ENCODE measurements around the gene MMP28.
A peak's percentile ranks its signal among the peaks of the same experiment; 100 is the strongest.
"Not testable (repeated sequence)": the region's sequence is repeated elsewhere in the genome, so short reads cannot be mapped to it uniquely, and the experiment has no call there.

MMP28 gene

DNA sequence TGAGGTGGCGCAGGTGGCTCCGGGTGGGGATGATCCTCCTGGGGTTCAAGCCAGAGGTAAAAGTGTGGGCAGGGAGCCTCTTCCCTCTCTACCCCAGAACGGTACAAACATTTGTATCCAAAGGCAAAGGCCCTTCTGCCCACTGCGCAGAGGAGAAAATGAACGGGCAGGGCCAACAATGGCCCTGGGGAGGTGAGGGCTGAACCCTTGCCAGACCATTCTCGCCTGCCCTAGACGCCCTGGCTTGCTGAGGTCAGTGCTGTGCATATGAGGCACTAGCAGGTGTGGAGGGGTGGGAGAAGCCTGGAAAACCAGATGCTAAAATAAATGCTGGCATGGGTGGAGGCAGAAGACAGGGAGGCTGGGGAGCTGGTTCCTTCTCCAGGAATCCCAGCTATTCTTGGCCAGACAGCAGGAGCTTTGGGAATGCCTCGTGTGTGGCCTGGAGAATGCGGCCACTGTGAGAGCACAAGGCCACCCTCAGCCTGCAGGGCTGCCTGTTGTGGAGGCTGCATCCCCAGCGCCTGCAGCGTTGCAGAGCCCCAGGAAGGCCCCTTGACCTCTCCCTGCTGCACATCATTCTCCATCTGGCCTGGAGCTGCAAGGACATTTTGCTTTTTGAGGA is 30.2 kb downstream of the MMP28 start:
- no peak for DNase-seq

- DNase-seq = peak; percentile 96
Measured at GRCh38 chr17:35764123-35764991, 31.1 kb downstream of the MMP28 start.

DNA sequence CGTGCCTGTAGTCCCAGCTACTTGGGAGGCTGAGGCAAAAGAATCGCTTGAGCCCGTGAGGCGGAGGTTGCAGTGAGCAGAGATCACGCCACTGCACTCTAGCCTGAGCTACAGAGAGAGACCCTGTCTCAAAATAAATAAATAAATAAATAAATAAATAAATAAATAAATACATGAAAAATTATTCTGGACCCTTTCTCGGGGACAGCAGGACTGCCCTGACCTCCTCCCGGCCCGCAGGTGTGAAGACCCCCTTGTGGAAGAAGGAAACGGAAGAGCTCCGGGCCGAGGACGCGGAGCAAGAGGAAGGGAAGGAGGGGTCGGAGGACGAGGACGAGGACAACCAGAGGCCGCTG is 31.7 kb downstream of the MMP28 start:
- no peak for DNase-seq

- DNase-seq = no peak
Measured at GRCh38 chr17:35761601-35762000, 33.8 kb downstream of the MMP28 start.

GRCh38 chr17:35760587-35760986 is 34.9 kb downstream of the MMP28 start, which contains the start of gene C17orf50:
Gene C17orf50, plus strand, starts transcription at chr17:35760887. Its CDS starts 55 bp downstream, at chr17:35760942.
- DNase-seq = no peak

GRCh38 chr17:35757243-35757642 is 38.2 kb downstream of the MMP28 start:
- no peak for DNase-seq

- DNase-seq = no peak
Measured at GRCh38 chr17:35752945-35753764, 42.3 kb downstream of the MMP28 start, which contains the start of gene GAS2L2. Gene GAS2L2, minus strand, starts transcription at chr17:35753239. Its CDS starts 389 bp downstream, at chr17:35752850.

- no peak for DNase-seq
Measured at GRCh38 chr17:35752471-35752870, 43.0 kb downstream of the MMP28 start.

GRCh38 chr17:35751541-35751940 is 43.9 kb downstream of the MMP28 start:
- DNase-seq = not testable (repeated sequence)

DNA sequence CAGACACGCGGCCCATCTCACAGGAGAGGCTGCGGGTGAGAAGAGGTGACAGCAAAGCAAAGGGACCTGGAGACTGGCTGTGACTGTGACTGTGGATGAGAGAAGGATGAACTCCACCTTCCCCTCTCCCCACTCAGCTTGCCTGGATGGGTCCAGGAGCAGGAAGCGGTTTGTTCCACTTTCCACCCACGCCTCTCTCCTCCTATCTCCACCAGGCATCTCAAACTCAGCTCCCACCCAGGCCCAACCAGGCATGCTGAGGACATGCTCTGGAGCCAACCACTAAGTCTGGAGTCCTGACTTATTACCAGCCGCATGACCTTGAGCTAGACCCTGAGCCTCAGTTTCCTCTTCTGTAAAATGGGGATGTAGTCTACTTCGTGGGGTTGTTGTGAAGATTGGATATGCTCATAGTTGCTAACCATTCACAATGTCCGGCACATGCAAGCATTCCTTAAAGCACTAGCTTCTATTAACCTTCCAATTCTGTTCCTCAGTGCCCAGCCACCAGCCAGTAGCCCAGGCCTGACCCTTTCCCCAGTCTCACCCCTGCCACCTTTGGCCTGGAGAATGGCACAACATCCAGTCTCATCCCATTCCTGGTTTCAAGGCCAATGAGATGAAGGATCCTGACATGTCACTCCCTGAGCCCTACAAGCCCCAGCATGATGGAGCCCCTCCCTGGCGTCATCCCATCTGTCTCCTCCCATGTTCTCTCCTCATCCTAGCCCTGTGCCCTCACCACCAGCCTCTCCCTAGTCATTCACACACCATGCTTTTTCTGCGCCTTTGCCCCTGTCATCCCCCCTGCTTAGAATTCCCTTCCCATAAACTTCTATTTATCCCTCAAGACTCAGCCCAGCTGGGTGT is 44.7 kb downstream of the MMP28 start:
- DNase-seq = no peak

- DNase-seq = no peak
Measured at GRCh38 chr17:35749560-35750412, 45.7 kb downstream of the MMP28 start.

DNA sequence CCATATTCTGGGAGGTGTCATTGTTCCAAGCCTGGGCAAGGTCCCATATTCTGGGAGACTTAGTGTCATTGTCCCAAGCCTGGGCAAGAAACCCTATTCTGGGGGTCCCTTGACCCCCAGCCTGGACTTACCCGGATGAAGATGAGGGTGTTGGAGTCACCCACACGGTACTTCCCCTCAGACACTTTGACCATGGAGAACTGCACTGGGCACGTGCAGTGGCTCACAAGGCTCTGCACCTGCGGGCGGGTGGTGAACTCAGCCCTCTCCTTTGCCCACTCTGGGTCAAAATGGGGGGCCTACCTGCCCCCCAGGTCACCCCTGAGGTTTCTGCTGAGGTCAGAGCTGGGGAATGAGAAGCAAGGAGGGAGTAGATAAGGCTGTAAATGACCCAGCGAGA is 46.5 kb downstream of the MMP28 start:
- no peak for DNase-seq

DNA sequence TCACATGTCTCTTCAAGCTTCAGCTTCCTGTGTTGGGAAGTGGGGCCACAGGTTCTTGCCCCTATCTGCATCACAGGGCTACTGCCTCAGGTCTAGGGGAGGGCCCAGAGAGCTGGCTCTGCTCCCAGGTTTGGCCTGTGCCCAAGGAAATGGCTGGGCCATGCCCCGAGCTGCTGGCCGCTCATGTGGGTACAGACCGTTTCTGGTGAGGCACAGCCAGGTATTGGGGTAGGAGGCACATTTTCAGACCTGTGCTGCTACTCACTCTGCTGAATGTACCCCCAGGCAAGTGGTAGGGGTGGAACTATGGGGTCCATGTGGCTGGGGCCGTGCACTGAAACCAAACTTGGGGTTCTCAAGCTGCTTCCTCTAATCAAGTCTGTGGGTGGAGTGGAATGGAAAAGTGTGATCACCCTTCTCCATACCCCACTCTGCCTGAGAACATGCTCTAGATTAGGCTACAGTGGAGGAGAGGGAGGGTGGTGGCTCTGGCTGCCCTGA is 47.0 kb downstream of the MMP28 start:
- DNase-seq = no peak

DNA sequence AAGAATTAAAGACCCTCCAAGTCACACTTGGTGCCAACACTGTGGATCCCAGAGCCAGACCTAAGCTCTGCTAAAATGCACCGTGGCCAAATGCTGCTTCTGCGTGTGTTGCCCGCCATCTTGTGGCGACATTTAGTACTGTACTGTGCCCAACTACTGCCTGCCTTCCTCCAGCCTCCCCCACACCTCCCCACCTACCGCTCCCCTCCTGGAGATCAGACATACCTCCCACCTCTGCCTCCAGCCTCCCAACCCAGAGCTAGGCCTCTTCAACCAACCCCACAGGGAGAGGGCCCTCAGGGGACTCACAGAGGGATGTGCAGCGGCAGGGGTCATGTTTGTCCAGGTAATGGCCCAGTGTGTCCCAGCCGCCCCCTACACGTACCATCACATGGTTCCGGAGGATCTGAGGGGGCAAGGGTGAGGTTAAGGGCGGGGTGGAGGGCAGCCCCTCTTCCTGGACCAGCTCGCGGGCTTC is 47.9 kb downstream of the MMP28 start:
- DNase-seq = peak; percentile 91

- DNase-seq = no peak
Measured at GRCh38 chr17:35745749-35746320, 49.6 kb downstream of the MMP28 start.

DNA sequence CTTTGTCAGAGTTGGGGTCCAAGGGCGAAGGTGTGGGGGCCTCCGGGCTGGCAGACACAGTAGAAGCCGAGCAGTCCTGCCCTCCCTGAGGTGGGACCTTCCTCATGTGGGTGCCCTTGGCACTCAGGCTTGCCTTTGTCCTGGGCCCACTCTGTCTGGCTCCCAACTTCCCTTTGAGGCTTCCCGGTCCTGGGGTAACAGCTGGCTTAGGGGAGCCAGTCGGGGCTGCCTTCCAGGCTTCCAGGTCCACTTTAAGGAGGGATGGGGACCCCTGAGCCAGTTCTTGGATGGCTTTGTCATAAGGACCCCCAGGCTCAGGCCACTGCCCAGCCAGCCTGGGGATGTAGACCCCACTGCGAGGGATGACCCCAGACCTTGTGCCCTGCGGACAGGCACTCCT is 50.2 kb downstream of the MMP28 start:
- DNase-seq = no peak

GRCh38 chr17:35744830-35745229 is 50.6 kb downstream of the MMP28 start:
- DNase-seq = no peak

DNA sequence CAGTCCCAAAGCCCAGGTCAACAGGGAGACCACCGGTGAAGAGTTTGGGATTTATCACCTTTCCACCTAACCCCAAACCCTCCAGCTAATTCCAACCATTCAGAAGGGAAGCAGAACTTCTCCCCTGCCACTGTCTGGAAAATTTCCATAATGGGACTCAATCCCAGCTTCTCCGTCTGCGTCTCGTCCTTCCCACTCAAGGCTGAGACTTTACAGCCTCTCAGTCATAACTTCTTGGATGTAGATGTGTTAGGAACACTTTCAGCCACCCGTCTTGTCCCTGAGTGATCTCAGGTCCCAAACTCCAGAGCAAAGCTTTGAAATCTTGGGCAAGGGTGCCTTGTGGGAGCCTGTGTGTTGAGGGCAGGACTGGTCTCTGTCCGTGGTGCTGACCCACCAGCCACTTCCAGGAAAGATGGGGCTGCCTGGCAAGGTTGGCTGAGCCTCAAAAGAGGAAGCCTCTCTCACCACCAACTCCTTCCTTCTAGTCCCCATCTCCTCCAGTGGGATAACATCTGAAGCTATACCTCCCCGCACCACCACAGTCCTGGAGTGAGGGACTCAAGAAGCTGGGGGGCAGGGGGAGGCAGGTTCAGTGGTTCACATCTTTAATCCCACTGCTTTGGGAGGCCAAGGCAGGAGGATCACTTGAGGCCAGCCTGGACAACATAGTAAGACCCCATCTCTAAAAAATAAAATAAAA is 51.7 kb downstream of the MMP28 start:
- DNase-seq = no peak

DNA sequence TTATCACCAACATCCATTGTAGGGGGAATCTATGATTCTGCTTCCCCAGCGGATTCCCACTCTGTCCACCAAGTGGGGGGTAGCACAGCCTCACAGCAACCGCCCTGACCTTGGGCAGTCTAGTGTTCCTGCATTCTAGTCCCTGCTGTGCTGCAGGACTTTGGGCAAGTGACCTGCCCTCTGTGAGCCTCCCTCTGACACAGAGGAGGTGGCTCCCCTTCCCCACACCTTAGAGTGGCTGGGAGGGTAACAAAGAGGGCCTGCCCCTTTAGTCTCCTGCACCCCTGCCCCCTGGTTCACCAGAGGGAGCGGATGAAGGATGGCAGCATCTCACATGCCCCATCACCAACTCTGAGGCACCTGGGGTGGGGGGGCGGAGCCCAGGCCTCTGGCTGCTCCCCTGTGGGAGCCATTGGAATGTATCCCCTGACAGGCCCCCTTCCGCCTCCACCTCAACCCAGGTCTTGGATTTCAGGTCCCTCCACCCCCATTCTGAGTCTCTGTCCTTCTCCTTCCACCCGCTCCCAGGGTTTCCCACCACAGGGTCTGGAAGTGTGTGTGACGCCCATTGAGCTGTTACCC is 52.5 kb downstream of the MMP28 start:
- DNase-seq = no peak

DNA sequence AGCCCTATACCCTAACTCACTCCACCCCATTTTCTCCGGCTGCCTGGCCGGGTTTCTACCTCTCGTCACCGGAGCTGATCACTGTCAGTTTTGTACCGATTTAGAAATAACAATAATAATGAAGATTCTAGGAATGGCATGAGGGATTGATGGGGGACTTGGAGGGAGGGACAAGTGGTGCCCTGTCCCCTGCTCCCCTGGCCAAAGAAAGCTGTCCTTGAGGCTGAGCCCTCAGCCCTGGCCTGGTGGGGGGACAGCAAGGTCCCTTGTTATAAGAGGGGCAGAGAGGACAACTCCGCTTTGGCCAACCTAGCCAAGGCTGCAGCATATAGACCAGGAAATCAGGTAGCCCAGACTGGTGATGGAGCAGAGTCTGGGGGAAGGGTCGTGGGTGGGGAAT is 52.9 kb downstream of the MMP28 start:
- no peak for DNase-seq
